GM19467 (cell line): ENCODE results near the gene ZNF592.
"Not testable (repeated sequence)": the region's sequence is repeated elsewhere in the genome, so short reads cannot be mapped to it uniquely, and the experiment has no call there.

ENCODE experiments used
- ATAC-seq: cut with Tn5 transposase; IDR thresholded peaks from one replicate; pipeline ENCODE4 v1.9.1; 2021; ENCODE audit warnings: mild to moderate bottlenecking, moderate library complexity; ENCODE audit not compliant: unreplicated experiment

ZNF592 gene

GRCh38 chr15:84747416-84748273, 747 bp upstream of the ZNF592 start:
- ATAC-seq: peak; percentile 45

DNA sequence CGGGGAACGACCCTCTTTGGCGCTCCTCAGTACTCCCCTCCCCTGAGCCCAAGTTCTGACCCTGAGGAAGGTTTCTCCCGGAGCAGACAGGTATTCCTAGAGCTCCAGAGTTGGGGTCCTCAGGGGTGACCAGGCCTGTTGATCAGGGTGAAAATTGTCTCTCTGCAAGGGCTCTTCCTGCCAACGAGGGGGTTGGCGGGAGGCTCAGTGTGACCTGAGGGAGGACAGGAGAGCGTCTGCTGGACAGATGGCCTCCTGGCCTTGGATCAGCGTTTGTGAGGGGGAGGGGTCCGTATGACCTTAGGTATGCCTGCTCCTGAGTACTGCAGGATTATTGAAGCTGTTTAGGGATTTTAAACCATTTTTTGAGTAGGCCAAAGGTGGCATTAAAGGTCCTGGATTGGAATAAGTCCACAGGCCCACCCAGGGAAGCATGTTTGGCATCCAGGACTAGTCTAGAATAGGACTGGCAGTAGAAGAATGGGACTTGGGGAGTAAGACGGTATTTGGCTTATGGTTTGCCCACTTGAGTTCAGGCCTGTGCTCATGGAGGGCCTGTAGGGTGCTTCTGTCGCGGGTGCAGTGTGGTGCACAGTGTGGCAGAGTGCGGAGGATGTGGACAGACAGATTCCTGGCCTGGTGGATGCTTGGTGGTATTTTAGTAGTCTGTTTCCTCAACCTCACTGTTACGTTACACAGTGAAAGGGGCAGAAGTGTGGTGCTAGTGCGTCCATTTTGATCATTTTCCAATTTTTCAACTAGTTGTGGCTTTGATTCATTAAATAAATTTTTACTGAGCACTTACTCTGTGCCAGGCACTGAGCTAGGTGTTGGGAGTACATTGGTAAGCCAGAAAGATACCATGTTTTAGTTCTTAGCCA, 959 bp downstream of the ZNF592 start:
- no peak for ATAC-seq

DNA sequence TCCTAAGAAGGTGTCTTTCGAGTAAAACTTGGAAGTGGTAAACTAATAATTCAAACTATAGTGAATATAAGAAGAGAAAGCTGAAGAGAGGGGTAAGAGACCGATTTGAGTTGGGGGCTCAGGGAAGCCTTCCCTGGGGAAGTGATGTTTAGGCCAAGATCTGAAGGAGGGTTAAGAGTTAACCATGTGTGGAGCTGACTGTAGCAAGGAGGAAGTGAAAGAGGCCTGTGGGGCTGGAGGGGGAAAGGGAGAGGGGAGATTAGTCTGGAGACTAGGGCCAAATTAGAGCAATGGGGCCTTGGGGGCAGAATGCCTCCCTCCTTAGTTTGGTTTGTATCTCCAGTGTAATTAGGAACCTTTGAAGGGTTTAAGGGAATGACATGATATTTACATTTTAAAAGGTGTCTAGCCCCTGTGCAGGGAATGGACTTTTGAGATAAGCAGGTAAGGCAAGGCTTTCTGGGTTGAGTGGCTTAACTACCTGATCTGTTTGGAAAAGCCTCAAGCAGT, 2.2 kb downstream of the ZNF592 start:
- peak; percentile 31 for ATAC-seq

DNA sequence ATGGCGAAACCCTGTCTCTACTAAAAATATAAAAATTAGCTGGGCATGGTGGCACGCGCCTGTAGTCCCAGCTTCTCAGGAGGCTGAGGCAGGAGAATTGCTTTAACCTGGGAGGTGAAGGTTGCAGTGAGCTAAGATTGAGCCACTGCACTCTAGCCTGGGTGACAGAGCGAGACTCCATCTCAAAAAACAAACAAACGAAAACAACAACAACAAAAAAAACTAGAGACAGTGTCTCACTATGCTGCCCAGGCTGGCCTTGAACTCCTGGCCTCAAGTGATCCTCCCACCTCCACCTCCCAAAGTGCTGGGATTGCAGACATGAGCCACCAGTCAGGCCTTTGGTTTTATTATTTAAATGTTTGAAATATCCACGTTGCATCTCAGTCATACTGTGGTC, 3.3 kb downstream of the ZNF592 start:
- ATAC-seq: not testable (repeated sequence)

GRCh38 chr15:84752195-84752594, 3.8 kb downstream of the ZNF592 start:
- no peak for ATAC-seq

GRCh38 chr15:84752700-84753099, 4.3 kb downstream of the ZNF592 start:
- no peak for ATAC-seq

DNA sequence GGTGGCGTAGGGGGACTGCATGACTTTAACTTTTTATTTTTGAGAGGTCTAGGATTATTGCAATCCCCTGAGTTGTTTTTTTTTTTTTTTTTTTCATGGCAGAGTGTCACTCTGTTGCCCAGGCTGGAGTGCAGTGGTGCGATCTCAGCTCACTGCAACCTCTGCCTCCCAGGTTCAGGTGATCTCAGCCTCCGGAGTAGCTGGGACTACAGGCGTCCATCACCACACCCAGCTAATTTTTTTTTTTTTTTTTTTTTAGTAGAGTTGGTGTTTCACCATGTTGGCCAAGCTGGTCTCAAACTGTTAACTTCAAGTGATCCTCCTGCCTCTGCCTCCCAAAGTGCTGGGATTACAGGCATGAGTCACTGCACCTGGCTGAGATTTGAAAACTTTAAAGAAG, 6.5 kb downstream of the ZNF592 start:
- ATAC-seq: not testable (repeated sequence)

- no peak for ATAC-seq
Observed at GRCh38 chr15:84755736-84756527, 7.5 kb downstream of the ZNF592 start.

GRCh38 chr15:84759018-84759417, 10.6 kb downstream of the ZNF592 start:
- no peak for ATAC-seq

DNA sequence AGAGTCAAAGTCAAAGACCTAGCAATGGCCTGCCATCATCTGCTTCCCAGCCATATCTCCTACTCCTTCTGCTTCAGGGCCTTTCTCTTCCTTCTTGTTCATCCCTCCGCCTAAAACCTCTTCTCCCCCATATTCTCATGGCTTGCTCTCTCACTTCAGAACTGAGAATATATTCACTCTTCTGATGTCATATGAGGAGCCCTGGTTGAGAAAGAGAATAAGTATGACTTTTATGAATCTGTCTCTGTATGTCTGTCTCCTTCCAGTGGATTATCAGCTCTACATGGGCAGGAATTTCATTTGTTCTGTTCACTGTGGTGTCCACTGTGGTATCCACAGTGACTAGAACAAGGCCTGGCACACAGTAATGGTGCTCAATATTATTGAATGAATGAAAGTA, 11.8 kb downstream of the ZNF592 start:
- no peak for ATAC-seq

- ATAC-seq: peak; percentile 64
Observed at GRCh38 chr15:84761607-84762131, 13.3 kb downstream of the ZNF592 start.

- no peak for ATAC-seq
Observed at GRCh38 chr15:84762840-84763572, 14.6 kb downstream of the ZNF592 start.

DNA sequence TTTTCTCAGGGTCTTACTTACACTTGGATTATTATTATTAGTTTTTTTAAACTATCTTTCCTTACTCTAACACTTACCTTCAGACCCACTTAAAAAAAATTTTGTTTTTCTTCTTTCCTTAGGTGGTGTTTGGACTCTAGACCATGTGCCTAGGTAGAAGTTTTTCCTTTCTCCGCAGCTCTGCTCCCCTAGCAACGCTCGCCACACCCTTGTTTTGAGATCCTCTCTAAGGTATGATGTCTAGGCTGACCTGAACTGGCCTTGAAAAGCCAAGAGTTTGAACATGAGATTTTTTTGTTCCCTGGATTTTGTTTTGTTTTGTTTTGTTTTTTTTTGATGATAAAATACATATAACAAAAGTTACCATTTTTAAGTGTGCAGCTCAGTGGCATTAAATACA, 16.2 kb downstream of the ZNF592 start:
- no peak for ATAC-seq

DNA sequence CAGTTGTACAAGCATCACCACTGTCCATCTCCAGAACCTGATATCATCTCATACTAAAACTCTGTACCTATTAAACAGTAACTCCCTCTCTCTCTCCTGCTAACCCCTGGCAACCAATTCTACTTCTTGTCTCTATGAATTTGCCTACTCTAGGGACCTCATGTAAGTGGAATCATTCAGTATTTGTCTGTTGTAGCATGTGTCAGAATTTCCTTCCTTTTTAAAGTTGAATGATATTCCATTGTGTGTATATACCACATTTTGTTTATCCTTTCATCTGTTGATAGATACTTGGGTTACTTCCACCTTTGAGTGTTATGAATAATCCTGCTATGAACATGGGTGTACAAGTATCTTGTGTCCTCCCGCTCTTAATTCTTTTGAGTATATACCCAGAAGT, 16.6 kb downstream of the ZNF592 start:
- no peak for ATAC-seq

DNA sequence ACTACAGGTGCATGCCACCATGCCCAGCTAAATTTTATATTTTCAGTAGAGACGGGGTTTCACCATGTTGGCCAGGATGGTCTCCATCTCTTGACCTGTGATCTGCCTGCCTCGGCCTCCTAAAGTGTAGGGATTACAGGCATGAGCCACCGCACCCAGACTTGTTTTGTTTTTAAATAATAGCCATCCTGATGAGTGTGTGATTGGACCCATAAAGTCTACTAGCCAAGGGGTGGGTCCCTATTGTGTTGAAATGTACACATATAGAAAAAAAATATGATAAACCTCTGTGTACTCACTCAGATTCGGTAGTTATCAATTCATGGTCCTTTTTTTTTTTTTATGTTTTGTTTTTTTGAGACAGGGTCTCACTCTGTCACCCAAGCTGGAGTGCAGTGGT, 17.3 kb downstream of the ZNF592 start:
- ATAC-seq: no peak

DNA sequence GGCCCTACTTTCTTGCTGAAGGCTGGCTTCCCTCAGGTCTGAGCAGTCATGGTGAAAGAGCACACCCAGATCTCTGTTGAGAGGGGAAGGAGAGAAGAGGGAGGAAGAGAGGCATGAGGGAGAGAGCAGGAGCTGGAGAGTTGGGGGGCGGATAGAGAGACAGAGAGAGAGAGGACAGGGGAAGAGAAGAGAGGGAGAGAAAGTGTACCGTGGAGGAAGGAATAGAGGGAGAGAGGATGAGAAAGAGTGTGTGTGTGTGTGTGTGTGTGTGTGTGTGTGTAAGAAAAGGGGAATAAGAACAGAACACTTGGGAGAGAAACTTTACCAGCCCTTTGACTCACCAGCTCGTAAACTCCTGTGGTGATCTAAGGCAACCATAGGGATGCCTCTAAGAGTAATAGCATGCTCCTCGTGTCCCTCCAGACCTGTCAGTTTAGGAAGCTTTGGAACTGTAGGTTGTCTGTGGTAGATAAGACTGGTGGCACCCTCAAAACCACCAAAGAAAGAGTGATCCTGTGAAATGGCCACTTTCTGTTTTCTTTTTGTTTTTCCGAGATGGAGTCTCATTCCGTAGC, 18.2 kb downstream of the ZNF592 start:
- no peak for ATAC-seq

- no peak for ATAC-seq
Observed at GRCh38 chr15:84772031-84772430, 23.6 kb downstream of the ZNF592 start.

DNA sequence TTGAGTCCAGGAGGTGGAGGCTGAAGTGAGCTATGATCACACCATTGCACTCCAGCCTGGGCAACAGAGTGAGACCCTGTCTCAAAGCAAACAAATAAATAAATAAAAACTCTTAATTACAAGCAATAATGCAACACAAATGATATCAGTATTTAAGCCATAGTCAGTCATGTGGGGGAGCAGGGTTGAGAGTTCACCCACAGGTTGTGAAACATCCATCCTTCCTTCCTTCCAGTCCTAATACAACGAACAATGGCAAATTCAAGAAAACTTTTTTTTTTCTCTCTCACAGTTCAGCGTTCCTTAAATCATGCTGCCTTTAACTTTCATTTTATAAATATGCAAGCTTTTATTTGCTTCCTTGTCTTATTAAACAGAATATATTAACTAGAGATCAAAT, 24.1 kb downstream of the ZNF592 start:
- ATAC-seq: no peak

GRCh38 chr15:84773716-84774115, 25.3 kb downstream of the ZNF592 start:
- no peak for ATAC-seq
